ENCODE results near the gene TSEN15.

DNA sequence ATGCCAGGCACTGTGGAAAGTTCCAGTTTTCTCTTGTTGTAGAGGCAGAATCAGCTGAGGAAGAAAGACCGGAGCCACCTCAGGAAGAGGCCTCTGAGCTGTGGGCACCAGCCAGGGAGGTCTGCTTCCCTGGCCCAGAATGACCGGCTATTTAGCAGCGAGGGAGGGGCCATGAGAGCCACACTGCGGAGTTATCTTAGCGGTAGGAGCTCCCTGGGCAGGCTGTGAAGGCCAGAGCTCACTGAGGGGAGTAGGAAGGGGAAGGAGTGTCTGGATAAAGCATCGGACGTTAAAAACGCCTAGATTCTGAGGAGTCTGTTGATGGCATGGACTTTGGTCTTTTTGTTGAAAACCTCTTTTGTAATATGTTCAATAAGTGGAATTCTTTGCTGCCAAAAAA is 36.5 kb downstream of the TSEN15 start:
- TF ChIP-seq, protein P1, sequence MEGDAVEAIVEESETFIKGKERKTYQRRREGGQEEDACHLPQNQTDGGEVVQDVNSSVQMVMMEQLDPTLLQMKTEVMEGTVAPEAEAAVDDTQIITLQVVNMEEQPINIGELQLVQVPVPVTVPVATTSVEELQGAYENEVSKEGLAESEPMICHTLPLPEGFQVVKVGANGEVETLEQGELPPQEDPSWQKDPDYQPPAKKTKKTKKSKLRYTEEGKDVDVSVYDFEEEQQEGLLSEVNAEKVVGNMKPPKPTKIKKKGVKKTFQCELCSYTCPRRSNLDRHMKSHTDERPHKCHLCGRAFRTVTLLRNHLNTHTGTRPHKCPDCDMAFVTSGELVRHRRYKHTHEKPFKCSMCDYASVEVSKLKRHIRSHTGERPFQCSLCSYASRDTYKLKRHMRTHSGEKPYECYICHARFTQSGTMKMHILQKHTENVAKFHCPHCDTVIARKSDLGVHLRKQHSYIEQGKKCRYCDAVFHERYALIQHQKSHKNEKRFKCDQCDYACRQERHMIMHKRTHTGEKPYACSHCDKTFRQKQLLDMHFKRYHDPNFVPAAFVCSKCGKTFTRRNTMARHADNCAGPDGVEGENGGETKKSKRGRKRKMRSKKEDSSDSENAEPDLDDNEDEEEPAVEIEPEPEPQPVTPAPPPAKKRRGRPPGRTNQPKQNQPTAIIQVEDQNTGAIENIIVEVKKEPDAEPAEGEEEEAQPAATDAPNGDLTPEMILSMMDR (IDR thresholded peaks at IDR 0.05) = no peak
- TF ChIP-seq POLR2A (IDR thresholded peaks at IDR 0.05) = no peak
